SH-SY5Y (cell line): ENCODE results near the gene SND1.

Experiments
- GATA2 ChIP-seq: IDR thresholded peaks from 2 replicates; pipeline ENCODE4 v1.6.1; 2011; ENCODE audit warnings: mild to moderate bottlenecking, low read depth, low read length
- GATA3 ChIP-seq: IDR thresholded peaks from 2 replicates; pipeline ENCODE4 v1.6.1; 2011; ENCODE audit warnings: low read depth, mild to moderate bottlenecking, low read length, moderate library complexity

- TF ChIP-seq GATA3 (no peak), GATA2 (no peak)
These were observed 256.6 kb downstream of the SND1 start for GRCh38 chr7:127908430-127909258.
